ENCODE results near the gene PSPN. TPM values are rescaled to one million over a fixed set of nuclear protein-coding genes. Genes with fewer than 3 reads are reported as not detected.

PSPN gene
- total RNA-seq, 1 experiment from 2014 or later: 3.4 TPM

- intact Hi-C loops (cut with micrococcal nuclease): no loop called here
These were observed 40.0 kb upstream of the PSPN start for GRCh38 chr19:6415591-6416190.

More at GRCh38 chr19:6415591-6416190, 40.0 kb upstream of the PSPN start:
- Histone ChIP-seq H3K9me2 (ENCODE audit: insufficient read depth) (no peaks in the 10 kb centered on the region), H3K36me3 (ENCODE audit: control insufficient read depth in 1 of 2, insufficient read depth in 2 of 2, low read length in 2 of 2) (peaks cover 56 to 60% of the 10 kb centered on the region in 2 experiments), H3K9me3 (ENCODE audit: control insufficient read depth in 1 of 2, insufficient read depth in 1 of 2, low read depth in 1 of 2, low read length in 2 of 2) (no peaks in the 10 kb centered on the region), H3K4me1 (ENCODE audit: control insufficient read depth in 1 of 2, insufficient read depth in 2 of 2, low read length in 2 of 2) (no peaks in the 10 kb centered on the region), H3K79me2 (ENCODE audit: insufficient read depth, low read length) (peaks cover 43% of the 10 kb centered on the region), H2AFZ (ENCODE audit: low read depth, low read length, poor library complexity, severe bottlenecking) (no peak overlapping the region), H3K9ac (ENCODE audit: low read length) (no peak overlapping the region), H3K4me2 (ENCODE audit: low read length) (no peak overlapping the region), H3K27ac (ENCODE audit: low read depth, low read length) (no peak overlapping the region), H3K4me3 (replicated peaks in 1 of 2; ENCODE audit: low read depth in 1 of 2, low read length in 2 of 2) (no peak overlapping the region), H4K20me1 (ENCODE audit: insufficient read depth) (peaks cover 6% of the 10 kb centered on the region; the same call in 1 of the 2 replicates), H3K27me3 (ENCODE audit: insufficient read depth, low read length) (no peaks in the 10 kb centered on the region)
- ATAC-seq: no peak
- CTCF ChIA-PET: no interaction called here
- POLR2A ChIA-PET: no interaction called here
- BruUV-seq (replicated peaks): no TSS peak
- no peak for DNase-seq (ENCODE audit: low read depth, low spot score)
- TF ChIP-seq SRF (IDR thresholded peaks at IDR 0.05; ENCODE audit: low read depth) (no peak), ZNF274 (IDR thresholded peaks at IDR 0.05; ENCODE audit: low read depth, low read length) (no peak), SP1 (IDR thresholded peaks at IDR 0.05; ENCODE audit: low read depth) (no peak), EZH2phosphoT487 (IDR thresholded peaks at IDR 0.05; ENCODE audit: borderline replicate concordance) (no peak), ATF3 (IDR thresholded peaks at IDR 0.05) (no peak), JUND (IDR thresholded peaks at IDR 0.05) (no peak), EGR1 (IDR thresholded peaks at IDR 0.05; ENCODE audit: low read depth) (no peak), FOSL1 (IDR thresholded peaks at IDR 0.05; ENCODE audit: low read depth) (no peak), YY1 (IDR thresholded peaks at IDR 0.05; ENCODE audit: extremely low read depth, insufficient replicate concordance, low read depth, low read length) (no peak), POLR2A (IDR thresholded peaks at IDR 0.05; ENCODE audit: borderline replicate concordance, extremely low read depth, insufficient read depth, insufficient read length) (no peak), CBX3 (IDR thresholded peaks at IDR 0.05; ENCODE audit: low read depth) (no peak)
- TF ChIP-seq, protein P1, sequence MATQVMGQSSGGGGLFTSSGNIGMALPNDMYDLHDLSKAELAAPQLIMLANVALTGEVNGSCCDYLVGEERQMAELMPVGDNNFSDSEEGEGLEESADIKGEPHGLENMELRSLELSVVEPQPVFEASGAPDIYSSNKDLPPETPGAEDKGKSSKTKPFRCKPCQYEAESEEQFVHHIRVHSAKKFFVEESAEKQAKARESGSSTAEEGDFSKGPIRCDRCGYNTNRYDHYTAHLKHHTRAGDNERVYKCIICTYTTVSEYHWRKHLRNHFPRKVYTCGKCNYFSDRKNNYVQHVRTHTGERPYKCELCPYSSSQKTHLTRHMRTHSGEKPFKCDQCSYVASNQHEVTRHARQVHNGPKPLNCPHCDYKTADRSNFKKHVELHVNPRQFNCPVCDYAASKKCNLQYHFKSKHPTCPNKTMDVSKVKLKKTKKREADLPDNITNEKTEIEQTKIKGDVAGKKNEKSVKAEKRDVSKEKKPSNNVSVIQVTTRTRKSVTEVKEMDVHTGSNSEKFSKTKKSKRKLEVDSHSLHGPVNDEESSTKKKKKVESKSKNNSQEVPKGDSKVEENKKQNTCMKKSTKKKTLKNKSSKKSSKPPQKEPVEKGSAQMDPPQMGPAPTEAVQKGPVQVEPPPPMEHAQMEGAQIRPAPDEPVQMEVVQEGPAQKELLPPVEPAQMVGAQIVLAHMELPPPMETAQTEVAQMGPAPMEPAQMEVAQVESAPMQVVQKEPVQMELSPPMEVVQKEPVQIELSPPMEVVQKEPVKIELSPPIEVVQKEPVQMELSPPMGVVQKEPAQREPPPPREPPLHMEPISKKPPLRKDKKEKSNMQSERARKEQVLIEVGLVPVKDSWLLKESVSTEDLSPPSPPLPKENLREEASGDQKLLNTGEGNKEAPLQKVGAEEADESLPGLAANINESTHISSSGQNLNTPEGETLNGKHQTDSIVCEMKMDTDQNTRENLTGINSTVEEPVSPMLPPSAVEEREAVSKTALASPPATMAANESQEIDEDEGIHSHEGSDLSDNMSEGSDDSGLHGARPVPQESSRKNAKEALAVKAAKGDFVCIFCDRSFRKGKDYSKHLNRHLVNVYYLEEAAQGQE (IDR thresholded peaks at IDR 0.05; ENCODE audit: low read depth): no peak
- RAD21 ChIA-PET (ENCODE audit: low non-redundant PET in 1 of 2, low total read pairs in 2 of 2, uncharacterized antibody in 2 of 2, unreplicated experiment in 2 of 2): no interaction called here
